A549 (cell line): ENCODE results near the gene COASY. TPM values are rescaled to one million over a fixed set of nuclear protein-coding genes. Genes with fewer than 3 reads are reported as not detected.

Experiments used
- ATAC-seq, 2 experiments: fragments of 200-7000 bp in 1 of 2; fragments of >200 bp in 1 of 2; cut with Nextera tagmentation in 1 of 2; cut with Tn5 transposase in 1 of 2; 3 replicates each; pipeline versions ENCODE4 v1.8.0 to v1.9.1; 2018 to 2020; ENCODE audit warnings: mild to moderate bottlenecking in 1 of 2, moderate library complexity in 1 of 2
- CTCF ChIA-PET: fragments of 300-600 bp; sonication (Branson Sonifier 250); formaldehyde crosslinking; extraction: SDS; loops from one replicate; lab custom pipeline; 2021; ENCODE audit warnings: antibody characterized with exemption, inconsistent platforms; lab: Yijun Ruan, JAX
- POLR2A ChIA-PET: fragments of 350-600 bp; formaldehyde crosslinking; extraction: SDS; loops from one replicate; lab custom pipeline; 2021; ENCODE audit warnings: antibody characterized with exemption, inconsistent platforms; lab: Yijun Ruan, JAX
- DNase-seq, 2 experiments: peaks; one replicate each; pipeline versions ENCODE4 v3.0.0 to v3.0.0-alpha.2; 2011 to 2016; ENCODE audit warnings: low read depth in 1 of 2, low spot score in 1 of 2
- FAIRE-seq: peaks from 2 replicates; lab custom pipeline; 2011; peaks lifted over from hg19 to GRCh38; lab: Jason Lieb, UNC
- H3K27ac ChIP-seq, 2 experiments: fragments of >200 bp; sonication (Bioruptor Twin); formaldehyde crosslinking; 3 replicates each; pipeline ENCODE4 v1.5.1; 2016 to 2017
- H3K4me1 ChIP-seq: fragments of >200 bp; sonication (Bioruptor Twin); formaldehyde crosslinking; 3 replicates; pipeline ENCODE4 v1.6.1; 2016
- H3K4me2 ChIP-seq: fragments of >200 bp; sonication (Bioruptor Twin); formaldehyde crosslinking; 3 replicates; pipeline ENCODE4 v1.6.1; 2016
- H3K4me3 ChIP-seq: fragments of >200 bp; sonication (Bioruptor Twin); formaldehyde crosslinking; 3 replicates; pipeline ENCODE4 v1.5.1; 2016
- H3K9me3 ChIP-seq: fragments of >200 bp; sonication (Bioruptor Twin); formaldehyde crosslinking; 3 replicates; pipeline ENCODE4 v1.6.1; 2016
- ATOH8 ChIP-seq: fragments of 250-450 bp; sonication (Bioruptor Pico); IDR thresholded peaks from 2 replicates; pipeline ENCODE4 v1.5.0; 2020; ENCODE audit warnings: low read depth, mild to moderate bottlenecking, moderate library complexity
- BCL3 ChIP-seq: fragments of >200 bp; sonication (Bioruptor Twin); formaldehyde crosslinking; IDR thresholded peaks from 3 replicates; pipeline ENCODE4 v1.6.1; 2016
- BHLHE40 ChIP-seq: IDR thresholded peaks from 2 replicates; pipeline ENCODE4 v1.6.1; 2012; ENCODE audit warnings: low read depth, low read length, inconsistent platforms
- CBX2 ChIP-seq: fragments of 200-600 bp; sonication (generic); IDR thresholded peaks from 2 replicates; pipeline ENCODE4 v1.6.1; 2016; ENCODE audit warnings: low read depth, mild to moderate bottlenecking, borderline replicate concordance
- CHD2 ChIP-seq: fragments of 150-350 bp; IDR thresholded peaks from 2 replicates; pipeline ENCODE4 v1.6.1; 2014; ENCODE audit warnings: low read length; ENCODE audit not compliant: partially characterized antibody
- E2F6 ChIP-seq: IDR thresholded peaks from 2 replicates; pipeline ENCODE4 v1.6.1; 2012; ENCODE audit warnings: low read depth, borderline replicate concordance
- FOXS1 ChIP-seq: fragments of 250-450 bp; sonication (Bioruptor Pico); IDR thresholded peaks from 2 replicates; pipeline ENCODE4 v1.5.0; 2020; ENCODE audit warnings: mild to moderate bottlenecking, moderate library complexity
- GATA3 ChIP-seq: IDR thresholded peaks from 2 replicates; pipeline ENCODE4 v1.6.1; 2012; ENCODE audit warnings: borderline replicate concordance
- HES2 ChIP-seq: fragments of >200 bp; sonication (Bioruptor Twin); formaldehyde crosslinking; IDR thresholded peaks from 2 replicates; pipeline ENCODE4 v1.6.1; 2016
- HOXB5 ChIP-seq: fragments of 250-450 bp; sonication (Bioruptor Pico); IDR thresholded peaks from 2 replicates; pipeline ENCODE4 v1.5.0; 2020; ENCODE audit warnings: mild to moderate bottlenecking, moderate library complexity
- JUN ChIP-seq, 2 experiments: fragments of >200 bp; sonication (Bioruptor Twin); formaldehyde crosslinking; IDR thresholded peaks; 2 replicates in 1 of 2; 3 replicates in 1 of 2; pipeline ENCODE4 v1.6.1; 2016 to 2017
- MAX ChIP-seq: IDR thresholded peaks from 2 replicates; pipeline ENCODE4 v1.6.1; 2012
- MAZ ChIP-seq: fragments of 150-350 bp; IDR thresholded peaks from 2 replicates; pipeline ENCODE4 v1.6.1; 2014; ENCODE audit warnings: antibody characterized with exemption, low read depth, low read length, borderline replicate concordance
- MYC ChIP-seq: IDR thresholded peaks from 2 replicates; pipeline ENCODE4 v1.6.1; 2012; ENCODE audit warnings: mild to moderate bottlenecking, inconsistent platforms, low read length, improper control_type of control experiment, borderline replicate concordance
- NFE2L2 ChIP-seq: fragments of 150-350 bp; conservative IDR thresholded peaks from 2 replicates; pipeline ENCODE4 v1.6.1; 2014; ENCODE audit warnings: low read length
- NPAS2 ChIP-seq: fragments of 250-450 bp; sonication (Bioruptor Pico); IDR thresholded peaks from 2 replicates; pipeline ENCODE4 v1.8.0; 2022; ENCODE audit warnings: mild to moderate bottlenecking, moderate library complexity, borderline replicate concordance
- POLR2A ChIP-seq: IDR thresholded peaks from 2 replicates; pipeline ENCODE4 v1.6.1; 2012; ENCODE audit warnings: mild to moderate bottlenecking, low read length
- RNF2 ChIP-seq: fragments of 200-600 bp; sonication (generic); IDR thresholded peaks from 2 replicates; pipeline ENCODE4 v1.6.1; 2016; ENCODE audit warnings: low read depth, mild to moderate bottlenecking, antibody characterized with exemption, moderate library complexity, borderline replicate concordance
- TFCP2L1 ChIP-seq: fragments of 250-450 bp; sonication (Bioruptor Pico); IDR thresholded peaks from 2 replicates; pipeline ENCODE4 v1.5.0; 2021; ENCODE audit warnings: mild to moderate bottlenecking
- TP53 ChIP-seq: fragments of 250-450 bp; sonication (Bioruptor Pico); IDR thresholded peaks from 2 replicates; pipeline ENCODE4 v1.5.0; 2021; ENCODE audit warnings: mild to moderate bottlenecking, moderate library complexity
- ZNF302 ChIP-seq: fragments of 250-450 bp; sonication (Bioruptor Pico); IDR thresholded peaks from 2 replicates; pipeline ENCODE4 v1.9.0; 2021; ENCODE audit warnings: inconsistent platforms, mild to moderate bottlenecking, moderate library complexity
- WGBS: methylation state at CpG from one replicate; pipeline ENCODE4 v1.1.6; 2017; ENCODE audit errors: missing lambda C conversion rate; 5-methylcytosine and 5-hydroxymethylcytosine counted together
- polyA plus RNA-seq, 4 experiments: library from polyadenylated mRNA; depleted of rRNA in 3 of 4; stranded (reverse); fragments of >200 nt; fragmentation: RNase III in 1 of 4; extraction: RNeasy Plus Mini Kit Qiagen cat#74134 plus additional on column Dnase treatment in 1 of 4; gene quantifications; 2 replicates in 3 of 4; 3 replicates in 1 of 4; pipeline ENCODE4 v1.2.3, GENCODE V29; 2011 to 2017

COASY gene
- polyA plus RNA-seq, 2 of the 4 experiments (the other 2 are of a cell fraction), result 65.4 to 112 TPM

GRCh38 chr17:42536372-42537155 lies 25.4 kb upstream of the COASY start:
- ChIA-PET CTCF (interaction anchor here (0.6 to 6.8 kb wide), 13 partner anchors 10 to 516 kb away, joined by 3 to 42 read pairs (median 4); partner anchors contain the start of genes HSD17B1 and NKIRAS2), POLR2A (interaction anchor here (0.5 to 2.1 kb wide), 18 partner anchors 9 to 462 kb away, joined by 3 to 22 read pairs (median 6); partner anchors contain the start of genes CAVIN1, PLEKHH3, PSMC3IP and RETREG3)
- DNase-seq, result peak; percentile 81 to 95
- 3% methylated on average over 24 of the region's 65 CpGs for WGBS
- TF ChIP-seq MYC, result peak; percentile 50; the same call in 1 of the 2 replicates
- peak; percentile 95 for TF ChIP-seq BCL3
- TF ChIP-seq JUN (IDR thresholded peaks at IDR 0.05), result peak in 1 of 2 experiments; percentile 87; a peak in 2 of 5 replicates
- TF ChIP-seq TFCP2L1 (CRISPR knock-in tag), result 0 out of 2 replicates have a peak, but pooled peaks have one; percentile 7
- no peak for TF ChIP-seq HES2
- no peak for TF ChIP-seq BHLHE40
- peak; percentile 26 for TF ChIP-seq CHD2
- no peak for TF ChIP-seq FOXS1
- no peak for TF ChIP-seq ZNF302 (CRISPR knock-in tag)
- no peak for TF ChIP-seq RNF2
- TF ChIP-seq GATA3, result peak; percentile 1; the same call in 1 of the 2 replicates
- peak; percentile 65 for TF ChIP-seq MAX
- TF ChIP-seq TP53 (CRISPR knock-in tag), result 0 out of 2 replicates have a peak, but pooled peaks have one; percentile 14
- peak; percentile 76; the same call in 1 of the 2 replicates for TF ChIP-seq HOXB5 (CRISPR knock-in tag)
- TF ChIP-seq NFE2L2, result no peak
- TF ChIP-seq POLR2A, result peak; percentile 68
- TF ChIP-seq E2F6, result no peak
- no peak for TF ChIP-seq CBX2
- 0 out of 2 replicates have a peak, but pooled peaks have one; percentile 32 for TF ChIP-seq ATOH8
- TF ChIP-seq NPAS2 (CRISPR knock-in tag), result peak; percentile 46; the same call in 1 of the 2 replicates
- TF ChIP-seq, all 56 proteins: peak for 12
- Histone ChIP-seq H3K9me3 (no peaks in the 10 kb centered on the region), H3K4me2 (peak overlapping the region; percentile 74), H3K4me3 (peak overlapping the region; percentile 82), H3K4me1 (peaks cover 31% of the 10 kb centered on the region), H3K27ac (peak overlapping the region; percentile 93 to 97)
- FAIRE-seq (no peak), ATAC-seq (peak; percentile 73 to 79)

- Histone ChIP-seq H3K4me3 (peak overlapping the region; percentile 82), H3K4me1 (peaks cover 30% of the 10 kb centered on the region), H3K9me3 (no peaks in the 10 kb centered on the region), H3K4me2 (peak overlapping the region; percentile 74), H3K27ac (peak overlapping the region; percentile 93 to 97)
- FAIRE-seq, result no peak
- ChIA-PET POLR2A (interaction anchor here (0.7 to 2.1 kb wide), 3 partner anchors 11 to 283 kb away, joined by 3 to 22 read pairs (median 7); no protein-coding TSS in a partner anchor), CTCF (interaction anchor here (1.1 to 6.8 kb wide), 7 partner anchors 10 to 226 kb away, joined by 3 to 42 read pairs (median 4); no protein-coding TSS in a partner anchor)
- 86% methylated on average over 30 of the region's 31 CpGs for WGBS
- no peak for DNase-seq
- TF ChIP-seq POLR2A, result 0 out of 2 replicates have a peak, but pooled peaks have one; percentile 16
- no peak for TF ChIP-seq MAZ
- peak; percentile 1 to 14; a peak in 3 of 6 replicates for ATAC-seq
Observed at GRCh38 chr17:42537156-42537805, 24.7 kb upstream of the COASY start.
